ENCODE results near the gene CIRBP. TPM values are rescaled to one million over a fixed set of nuclear protein-coding genes. Genes with fewer than 3 reads are reported as not detected.

Gene CIRBP
- total and polyA plus RNA-seq, 9 of the 15 experiments (the other 6 are each of a cell fraction or from before 2014, with no cell fraction given), result 20.5 to 327 (median 176) TPM

GRCh38 chr19:1266129-1266915, 2.8 kb upstream of the CIRBP start (continued):
- TF ChIP-seq, protein P1, sequence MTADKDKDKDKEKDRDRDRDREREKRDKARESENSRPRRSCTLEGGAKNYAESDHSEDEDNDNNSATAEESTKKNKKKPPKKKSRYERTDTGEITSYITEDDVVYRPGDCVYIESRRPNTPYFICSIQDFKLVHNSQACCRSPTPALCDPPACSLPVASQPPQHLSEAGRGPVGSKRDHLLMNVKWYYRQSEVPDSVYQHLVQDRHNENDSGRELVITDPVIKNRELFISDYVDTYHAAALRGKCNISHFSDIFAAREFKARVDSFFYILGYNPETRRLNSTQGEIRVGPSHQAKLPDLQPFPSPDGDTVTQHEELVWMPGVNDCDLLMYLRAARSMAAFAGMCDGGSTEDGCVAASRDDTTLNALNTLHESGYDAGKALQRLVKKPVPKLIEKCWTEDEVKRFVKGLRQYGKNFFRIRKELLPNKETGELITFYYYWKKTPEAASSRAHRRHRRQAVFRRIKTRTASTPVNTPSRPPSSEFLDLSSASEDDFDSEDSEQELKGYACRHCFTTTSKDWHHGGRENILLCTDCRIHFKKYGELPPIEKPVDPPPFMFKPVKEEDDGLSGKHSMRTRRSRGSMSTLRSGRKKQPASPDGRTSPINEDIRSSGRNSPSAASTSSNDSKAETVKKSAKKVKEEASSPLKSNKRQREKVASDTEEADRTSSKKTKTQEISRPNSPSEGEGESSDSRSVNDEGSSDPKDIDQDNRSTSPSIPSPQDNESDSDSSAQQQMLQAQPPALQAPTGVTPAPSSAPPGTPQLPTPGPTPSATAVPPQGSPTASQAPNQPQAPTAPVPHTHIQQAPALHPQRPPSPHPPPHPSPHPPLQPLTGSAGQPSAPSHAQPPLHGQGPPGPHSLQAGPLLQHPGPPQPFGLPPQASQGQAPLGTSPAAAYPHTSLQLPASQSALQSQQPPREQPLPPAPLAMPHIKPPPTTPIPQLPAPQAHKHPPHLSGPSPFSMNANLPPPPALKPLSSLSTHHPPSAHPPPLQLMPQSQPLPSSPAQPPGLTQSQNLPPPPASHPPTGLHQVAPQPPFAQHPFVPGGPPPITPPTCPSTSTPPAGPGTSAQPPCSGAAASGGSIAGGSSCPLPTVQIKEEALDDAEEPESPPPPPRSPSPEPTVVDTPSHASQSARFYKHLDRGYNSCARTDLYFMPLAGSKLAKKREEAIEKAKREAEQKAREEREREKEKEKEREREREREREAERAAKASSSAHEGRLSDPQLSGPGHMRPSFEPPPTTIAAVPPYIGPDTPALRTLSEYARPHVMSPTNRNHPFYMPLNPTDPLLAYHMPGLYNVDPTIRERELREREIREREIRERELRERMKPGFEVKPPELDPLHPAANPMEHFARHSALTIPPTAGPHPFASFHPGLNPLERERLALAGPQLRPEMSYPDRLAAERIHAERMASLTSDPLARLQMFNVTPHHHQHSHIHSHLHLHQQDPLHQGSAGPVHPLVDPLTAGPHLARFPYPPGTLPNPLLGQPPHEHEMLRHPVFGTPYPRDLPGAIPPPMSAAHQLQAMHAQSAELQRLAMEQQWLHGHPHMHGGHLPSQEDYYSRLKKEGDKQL (CRISPR knock-in tag; IDR thresholded peaks at IDR 0.05; ENCODE audit: borderline replicate concordance), result no peak
- TF ChIP-seq CREB3L1 (IDR thresholded peaks at IDR 0.05; ENCODE audit: borderline replicate concordance, low read depth) (0 out of 2 replicates have a peak, but pooled peaks have one; percentile 11), NR4A1 (CRISPR knock-in tag; IDR thresholded peaks at IDR 0.05) (no peak), NR4A1 (tag; IDR thresholded peaks at IDR 0.05) (no peak), ATF7 (IDR thresholded peaks at IDR 0.05) (peak; percentile 40; the same call in 1 of the 2 replicates), ZNF41 (CRISPR knock-in tag; conservative IDR thresholded peaks at IDR 0.05) (no peak), HMGN3 (IDR thresholded peaks at IDR 0.05; ENCODE audit: borderline replicate concordance, extremely low read depth, insufficient read length, low read depth, low read length) (peak; percentile 58), NFIC (IDR thresholded peaks at IDR 0.05) (peak; percentile 22; the same call in 1 of the 2 replicates), KAT2B (IDR thresholded peaks at IDR 0.05; ENCODE audit: low read depth, low read length) (no peak)
- TF ChIP-seq, protein P2, sequence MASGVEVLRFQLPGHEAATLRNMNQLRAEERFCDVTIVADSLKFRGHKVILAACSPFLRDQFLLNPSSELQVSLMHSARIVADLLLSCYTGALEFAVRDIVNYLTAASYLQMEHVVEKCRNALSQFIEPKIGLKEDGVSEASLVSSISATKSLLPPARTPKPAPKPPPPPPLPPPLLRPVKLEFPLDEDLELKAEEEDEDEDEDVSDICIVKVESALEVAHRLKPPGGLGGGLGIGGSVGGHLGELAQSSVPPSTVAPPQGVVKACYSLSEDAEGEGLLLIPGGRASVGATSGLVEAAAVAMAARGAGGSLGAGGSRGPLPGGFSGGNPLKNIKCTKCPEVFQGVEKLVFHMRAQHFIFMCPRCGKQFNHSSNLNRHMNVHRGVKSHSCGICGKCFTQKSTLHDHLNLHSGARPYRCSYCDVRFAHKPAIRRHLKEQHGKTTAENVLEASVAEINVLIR (CRISPR knock-in tag; IDR thresholded peaks at IDR 0.05), result peak; percentile 55; the same call in 1 of the 2 replicates

All from K562 (cell line).